A549 (cell line): ENCODE results near the gene FIZ1.

Experiments
- CEBPB ChIP-seq, 2 experiments: fragments of >200 bp in 1 of 2; sonication (Bioruptor Twin) in 1 of 2; formaldehyde crosslinking in 1 of 2; IDR thresholded peaks; 2 replicates each; pipeline ENCODE4 v1.6.1; 2012 to 2016
- CTCF ChIP-seq: fragments of >200 bp; sonication (Bioruptor Twin); formaldehyde crosslinking; IDR thresholded peaks from 3 replicates; pipeline ENCODE4 v1.5.1; 2016
- E2F6 ChIP-seq: IDR thresholded peaks from 2 replicates; pipeline ENCODE4 v1.6.1; 2012; ENCODE audit warnings: low read depth, borderline replicate concordance
- EP300 ChIP-seq, 2 experiments: fragments of >200 bp; sonication (Bioruptor Twin); formaldehyde crosslinking; IDR thresholded peaks; 2 replicates in 1 of 2; 3 replicates in 1 of 2; pipeline ENCODE4 v1.6.1; 2016 to 2017
- ESRRA ChIP-seq: fragments of 150-350 bp; IDR thresholded peaks from 2 replicates; pipeline ENCODE4 v1.6.1; 2014; ENCODE audit warnings: mild to moderate bottlenecking, low read length, borderline replicate concordance
- HDAC2 ChIP-seq: fragments of 200-600 bp; sonication (generic); IDR thresholded peaks from 2 replicates; pipeline ENCODE4 v1.6.1; 2016
- HEYL ChIP-seq: fragments of 250-450 bp; sonication (Bioruptor Pico); IDR thresholded peaks from 2 replicates; pipeline ENCODE4 v1.8.0; 2021; ENCODE audit warnings: mild to moderate bottlenecking, moderate library complexity
- JUNB ChIP-seq: fragments of >200 bp; sonication (Bioruptor Twin); formaldehyde crosslinking; IDR thresholded peaks from 2 replicates; pipeline ENCODE4 v1.6.1; 2016
- MAFK ChIP-seq: fragments of 450-650 bp; IDR thresholded peaks from 2 replicates; pipeline ENCODE4 v1.6.1; 2014; ENCODE audit not compliant: partially characterized antibody
- RAD21 ChIP-seq, 2 experiments: fragments of >200 bp in 1 of 2; sonication (Bioruptor Twin) in 1 of 2; formaldehyde crosslinking in 1 of 2; IDR thresholded peaks in 1 of 2; conservative IDR thresholded peaks in 1 of 2; 2 replicates in 1 of 2; 3 replicates in 1 of 2; pipeline ENCODE4 v1.6.1; 2012 to 2018; ENCODE audit warnings: inconsistent platforms in 1 of 2
- REST ChIP-seq: fragments of 200-600 bp; sonication (generic); IDR thresholded peaks from 2 replicates; pipeline ENCODE4 v1.6.1; 2016; ENCODE audit warnings: antibody characterized with exemption, mild to moderate bottlenecking, moderate library complexity
- RFX5 ChIP-seq: fragments of 450-650 bp; IDR thresholded peaks from 2 replicates; pipeline ENCODE4 v1.7.1; 2014; ENCODE audit warnings: antibody characterized with exemption, mild to moderate bottlenecking, moderate library complexity
- ZC3H11A ChIP-seq: fragments of 450-650 bp; IDR thresholded peaks from 2 replicates; pipeline ENCODE4 v1.6.1; 2014; ENCODE audit warnings: antibody characterized with exemption, mild to moderate bottlenecking

- TF ChIP-seq CTCF (0 out of 3 replicates have a peak, but pooled peaks have one; percentile 10), ZC3H11A (no peak), RFX5 (no peak), E2F6 (0 out of 2 replicates have a peak, but pooled peaks have one; percentile 40), HEYL (no peak), EP300 (IDR thresholded peaks at IDR 0.05) (peak in 1 of 2 experiments; percentile 37; a peak in 1 of 5 replicates), JUNB (no peak), RAD21 (conservative IDR thresholded peaks at IDR 0.05 in 1 of 2, IDR thresholded peaks at IDR 0.05 in 1 of 2) (no peak), REST (no peak), HDAC2 (no peak), MAFK (no peak), CEBPB (IDR thresholded peaks at IDR 0.05) (no peak), ESRRA (no peak)
Measured at GRCh38 chr19:55640577-55641425, 41.5 kb upstream of the FIZ1 start, which contains the start of gene ZNF580.
